ENCODE measurements around the gene TENT4B.
"Not testable (repeated sequence)": the region's sequence is repeated elsewhere in the genome, so short reads cannot be mapped to it uniquely, and the experiment has no call there.

Gene TENT4B

DNA sequence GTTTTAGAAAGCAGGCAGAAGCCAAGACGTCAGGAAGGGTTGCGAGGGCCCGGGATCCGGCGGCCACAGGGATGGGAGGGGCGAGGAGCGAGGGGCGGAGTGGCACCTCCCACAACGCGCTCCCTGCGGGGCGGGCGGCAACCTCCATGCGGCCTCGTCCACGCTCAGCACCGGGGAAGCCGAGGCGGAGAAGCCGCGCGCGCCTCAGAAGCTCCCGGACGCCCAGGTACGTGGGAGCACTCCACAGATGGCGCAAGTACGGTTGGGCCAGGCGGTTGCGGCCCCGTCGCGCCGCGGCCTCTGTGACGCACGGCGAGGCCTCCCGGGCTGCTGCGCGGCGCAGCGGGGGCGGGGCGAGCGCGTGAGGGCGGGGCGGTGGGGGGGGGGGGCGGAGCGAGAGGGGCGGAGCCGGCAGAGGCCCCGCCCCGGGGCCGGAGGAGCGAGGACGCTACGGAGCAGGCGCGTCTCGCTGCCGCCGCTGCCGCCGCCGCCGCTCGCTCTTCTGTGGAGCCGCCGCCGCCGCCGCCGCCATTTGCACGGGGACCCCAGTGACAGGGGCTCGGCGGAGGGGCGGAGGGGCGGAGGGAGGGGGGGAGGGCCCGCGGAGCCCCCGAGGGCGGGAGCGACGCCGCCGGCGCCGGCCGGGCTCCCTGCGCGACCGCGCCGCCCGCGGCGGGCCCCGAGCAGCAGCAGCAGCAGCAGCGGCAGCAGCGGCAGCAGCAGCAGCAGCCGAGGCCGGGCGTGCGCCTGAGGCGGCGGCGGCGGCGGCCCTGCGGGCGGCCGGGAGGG lies at the start of gene TENT4B:
Gene TENT4B (plus strand): TSS at position 500 of the 789 bp plus-strand sequence. CDS start 316 bp downstream, outside the sequence.
- peak; percentile 69 for DNase-seq (ENCODE audit: low spot score)

DNA sequence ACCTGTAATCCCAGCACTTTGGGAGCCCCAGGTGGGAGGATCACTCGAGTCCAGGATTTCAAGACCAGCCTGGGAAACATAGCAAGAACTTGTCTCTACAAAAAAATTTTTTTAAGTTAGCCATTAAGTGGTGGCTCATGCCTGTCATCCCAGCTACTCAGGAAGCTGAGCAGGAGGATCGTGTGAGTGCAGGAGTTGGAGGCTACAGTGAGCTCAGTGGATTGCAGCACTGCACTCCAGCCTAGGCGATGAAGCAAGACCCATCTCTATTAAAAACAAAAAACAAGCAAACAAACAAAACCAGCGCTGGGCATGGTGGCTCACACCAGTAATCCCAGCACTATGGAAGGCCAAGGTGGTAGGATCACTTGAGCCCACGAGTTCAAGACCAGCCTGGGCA lies 49.3 kb upstream of the TENT4B start:
- no peak for DNase-seq (ENCODE audit: low spot score)

DNA sequence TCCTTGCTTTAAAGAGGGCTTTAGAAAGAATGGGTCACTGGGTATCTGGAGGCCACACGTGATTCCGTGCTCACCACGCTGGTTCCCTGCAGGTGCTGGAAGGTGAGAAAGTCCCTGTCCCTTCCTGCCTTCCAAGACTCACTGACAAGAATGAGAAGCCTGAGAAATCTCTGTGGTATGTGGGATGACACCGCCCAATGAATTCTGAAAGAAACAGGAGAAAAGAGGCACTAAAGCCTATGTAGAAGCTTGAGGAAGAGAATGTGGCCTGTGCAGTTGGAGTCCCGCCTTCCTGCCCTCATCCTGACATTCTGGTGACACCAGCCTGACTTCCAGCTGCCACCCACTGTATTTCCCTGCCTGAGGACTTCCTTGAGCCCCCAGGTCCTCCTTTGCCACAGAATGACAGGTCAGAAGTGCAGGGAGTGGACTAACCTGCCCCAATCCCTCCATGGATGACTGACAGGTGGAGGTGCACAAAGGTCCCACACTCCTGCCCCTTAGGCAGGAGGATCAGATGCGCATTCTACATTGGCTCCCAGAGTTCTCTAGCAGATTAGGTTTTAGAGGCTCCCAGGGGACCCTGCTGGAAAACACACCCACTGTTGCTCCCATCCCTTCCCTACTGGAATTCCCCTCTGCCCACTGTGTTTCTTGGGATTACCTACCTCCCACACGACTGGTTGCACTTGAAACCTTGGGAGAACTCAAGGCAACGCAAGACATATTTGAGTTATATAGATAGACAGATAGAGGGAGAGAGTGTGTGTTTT lies 38.6 kb upstream of the TENT4B start:
- DNase-seq (ENCODE audit: low spot score), result no peak

DNA sequence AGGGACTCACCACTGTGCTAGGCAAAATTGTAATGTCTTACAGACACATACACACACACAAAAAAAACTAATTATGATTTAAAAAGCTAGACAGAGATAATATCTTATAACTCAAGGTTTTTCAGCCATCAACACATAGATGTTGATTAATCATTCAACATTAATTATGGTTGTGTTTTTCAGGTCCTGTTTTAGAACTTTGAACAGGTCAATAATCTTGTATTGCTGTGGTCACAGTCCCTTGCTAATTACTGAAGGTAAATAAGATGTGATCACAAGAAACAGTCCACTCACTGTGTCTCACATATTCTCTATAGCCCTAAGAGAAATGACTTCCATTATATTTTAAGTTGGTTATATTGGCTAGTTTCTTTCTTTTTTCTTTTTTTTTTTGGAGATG lies 32.4 kb upstream of the TENT4B start:
- no peak for DNase-seq (ENCODE audit: low spot score)

- no peak for DNase-seq (ENCODE audit: low spot score)
Measured at GRCh38 chr16:50121278-50121677, 31.8 kb upstream of the TENT4B start.

DNA sequence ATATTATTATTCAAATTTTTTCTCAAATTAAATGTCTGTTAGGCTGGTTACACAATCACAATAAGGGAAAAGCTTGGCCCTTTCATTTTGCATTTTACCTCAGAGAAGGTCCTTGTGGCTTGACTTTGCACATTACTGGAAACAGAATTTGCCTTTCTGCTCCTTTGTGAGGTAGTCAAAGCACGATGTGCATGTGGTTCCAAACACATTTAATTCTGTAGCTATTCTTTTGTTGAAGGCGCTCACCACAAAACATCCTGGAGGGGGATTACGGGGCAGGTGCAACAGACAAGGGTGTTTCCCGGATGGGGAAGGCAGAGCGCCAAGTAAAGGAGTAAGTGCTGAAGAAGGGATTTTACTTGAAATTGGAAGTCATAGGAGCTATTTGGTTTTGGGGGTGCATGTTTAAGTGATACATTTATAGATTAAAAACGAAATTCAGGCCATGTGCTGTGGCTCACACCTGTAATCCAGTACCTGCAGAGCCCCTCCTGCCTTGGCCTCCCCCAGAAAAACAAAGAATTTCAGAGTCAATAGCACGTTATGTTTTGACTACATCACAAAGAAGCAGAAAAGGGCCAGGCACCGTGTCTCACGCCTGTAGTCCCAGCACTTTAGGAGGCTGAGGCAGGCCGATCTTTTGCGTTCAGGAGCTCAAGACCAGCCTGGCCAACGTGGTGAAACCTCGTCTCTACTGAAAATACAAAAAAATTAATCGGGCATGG lies 31.2 kb upstream of the TENT4B start:
- DNase-seq (ENCODE audit: low spot score), result no peak

DNA sequence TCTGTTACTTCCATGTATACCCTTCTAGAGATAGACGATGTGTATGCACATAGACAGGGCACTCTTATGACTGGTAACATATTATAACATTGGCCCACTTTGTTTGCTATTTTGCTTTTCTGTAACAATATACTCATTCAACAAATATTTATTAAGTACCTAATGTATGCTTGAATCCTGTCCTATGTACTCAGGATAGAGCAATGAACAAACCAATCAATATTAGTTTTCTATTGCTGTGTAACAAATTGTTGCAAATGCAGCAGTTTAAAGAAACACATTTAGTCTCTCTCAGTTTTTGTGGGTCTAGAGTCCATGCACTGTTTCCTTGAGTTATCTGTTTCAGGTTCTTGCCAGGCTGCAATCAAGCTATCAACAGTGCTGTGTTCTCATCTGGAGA lies 29.7 kb upstream of the TENT4B start:
- DNase-seq (ENCODE audit: low spot score), result no peak

GRCh38 chr16:50124769-50125168 lies 28.3 kb upstream of the TENT4B start:
- no peak for DNase-seq (ENCODE audit: low spot score)

- no peak for DNase-seq (ENCODE audit: low spot score)
Measured at GRCh38 chr16:50126183-50126582, 26.9 kb upstream of the TENT4B start.

DNA sequence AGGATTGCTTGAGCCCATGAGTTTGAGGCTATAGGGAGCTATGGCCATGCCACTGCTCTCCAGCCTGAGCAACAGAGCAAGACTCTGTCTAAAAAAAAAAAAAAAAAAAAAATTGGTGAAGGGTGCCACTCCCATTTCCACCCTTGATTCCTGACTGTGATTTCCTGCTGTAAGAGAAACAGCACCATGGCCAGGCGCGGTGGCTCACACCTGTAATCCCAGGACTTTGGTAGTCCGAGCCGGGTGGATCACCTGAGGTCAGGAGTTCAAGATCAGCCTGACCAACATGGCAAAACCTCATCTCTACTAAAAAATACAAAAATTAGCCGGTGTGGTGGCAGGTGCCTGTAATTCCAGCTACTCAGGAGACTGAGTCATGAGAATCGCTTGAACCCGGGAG lies 20.5 kb upstream of the TENT4B start:
- DNase-seq (ENCODE audit: low spot score), result not testable (repeated sequence)

GRCh38 chr16:50133214-50133613 lies 19.9 kb upstream of the TENT4B start:
- no peak for DNase-seq (ENCODE audit: low spot score)

DNA sequence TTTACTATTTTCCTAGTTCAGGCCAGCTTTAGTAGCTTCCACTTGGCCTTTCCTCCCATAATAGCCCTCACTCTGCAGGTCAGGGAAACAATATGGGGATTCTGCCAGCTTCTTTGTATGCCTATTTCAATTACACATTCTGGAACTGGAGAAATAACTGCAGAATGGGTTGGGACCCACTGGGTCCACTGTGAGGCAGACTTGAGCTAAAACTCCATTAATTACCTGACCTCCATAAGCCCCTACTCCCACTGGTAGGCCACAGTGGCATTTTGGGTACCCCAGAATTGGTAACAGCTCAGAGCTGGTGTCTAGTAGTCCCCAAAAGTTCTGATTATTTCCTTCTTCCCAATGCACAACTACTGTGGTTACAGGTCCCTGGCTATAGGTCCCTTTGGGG lies 16.7 kb upstream of the TENT4B start:
- DNase-seq (ENCODE audit: low spot score), result no peak

- DNase-seq (ENCODE audit: low spot score), result no peak
Measured at GRCh38 chr16:50137268-50137667, 15.8 kb upstream of the TENT4B start.

GRCh38 chr16:50139580-50139979 lies 13.5 kb upstream of the TENT4B start:
- no peak for DNase-seq (ENCODE audit: low spot score)

DNA sequence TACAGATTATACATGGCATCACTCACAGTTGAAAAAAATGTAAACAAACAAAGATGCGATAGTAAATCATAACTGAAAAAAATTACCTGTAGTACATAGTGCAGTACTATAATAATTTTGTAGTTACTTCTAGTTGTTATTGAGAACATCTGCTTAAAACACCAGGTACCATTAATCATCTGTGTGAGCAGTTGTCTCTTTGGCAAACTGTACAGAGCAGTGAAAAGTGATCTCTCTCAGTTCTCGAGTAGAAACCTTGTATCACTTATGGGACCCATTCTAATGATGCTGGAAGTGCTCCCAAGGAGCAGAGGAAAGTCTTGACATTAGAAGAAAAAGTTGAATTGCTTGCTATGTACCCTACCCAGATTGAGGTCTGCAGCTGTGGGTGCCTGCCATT lies 8.9 kb upstream of the TENT4B start:
- no peak for DNase-seq (ENCODE audit: low spot score)

DNA sequence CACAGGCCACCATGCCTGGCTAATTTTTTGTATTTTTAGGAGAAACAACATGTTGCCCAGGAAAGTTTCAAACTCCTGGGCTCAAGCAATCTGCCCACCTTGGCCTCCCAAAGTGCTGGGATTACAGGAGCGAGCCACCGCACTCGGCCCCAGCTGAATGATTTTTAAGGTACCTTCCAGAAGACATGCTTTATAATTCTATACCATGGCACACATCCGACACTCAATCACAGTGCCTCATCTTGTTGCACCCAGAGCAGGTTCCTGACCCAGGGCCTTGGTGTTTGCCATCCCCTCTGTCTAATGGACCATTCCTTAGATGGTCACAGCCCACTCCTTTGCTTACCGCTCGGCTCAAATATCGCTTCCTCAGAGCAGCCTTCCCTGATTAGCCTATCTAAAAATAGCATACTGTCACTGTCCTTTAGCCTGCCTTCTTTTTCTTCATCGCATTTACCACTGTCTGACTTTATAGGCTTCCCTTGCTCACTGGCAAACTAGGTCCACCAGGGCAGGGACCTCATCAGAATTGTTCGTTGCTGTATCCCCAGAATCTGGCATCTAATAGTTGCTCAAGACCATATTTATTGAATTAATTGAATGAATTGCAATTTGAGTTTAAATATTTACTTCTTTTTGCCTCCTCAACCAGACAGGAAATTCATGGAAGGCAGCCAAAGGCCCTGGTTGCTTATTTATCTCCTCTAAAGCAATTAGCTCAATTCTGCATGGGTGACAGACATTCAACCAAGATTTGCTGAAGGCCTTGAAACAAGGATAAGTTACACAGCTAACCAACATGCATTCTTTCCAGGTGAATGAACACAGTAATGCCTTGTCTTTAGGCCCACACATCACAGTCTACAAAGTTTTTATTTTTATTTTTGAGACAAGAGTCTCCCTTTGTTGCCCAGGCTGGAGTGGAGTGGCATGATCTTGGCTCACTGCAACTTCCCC lies 6.3 kb upstream of the TENT4B start:
- DNase-seq (ENCODE audit: low spot score), result no peak

DNA sequence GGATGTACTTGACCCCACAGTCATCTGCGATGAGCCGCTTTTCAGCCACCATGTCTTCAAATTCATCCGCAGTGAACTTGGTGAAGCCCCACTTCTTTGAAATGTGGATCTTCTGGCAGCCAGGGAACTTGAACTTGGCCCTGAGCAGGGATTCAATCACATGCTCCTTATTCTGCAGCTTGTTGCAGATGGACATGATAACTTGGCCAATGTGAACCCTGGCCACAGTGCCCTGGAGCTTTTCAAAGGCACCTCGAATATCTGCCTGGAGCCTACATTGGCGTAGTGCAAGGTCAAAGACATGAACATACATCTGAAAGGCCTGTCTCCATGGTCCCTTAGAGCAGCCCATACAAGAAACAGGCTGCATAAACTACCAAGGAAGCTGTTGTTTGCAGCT lies 1.8 kb upstream of the TENT4B start:
- DNase-seq (ENCODE audit: low spot score), result no peak

GRCh38 chr16:50151756-50152155 lies 1.4 kb upstream of the TENT4B start:
- no peak for DNase-seq (ENCODE audit: low spot score)

DNA sequence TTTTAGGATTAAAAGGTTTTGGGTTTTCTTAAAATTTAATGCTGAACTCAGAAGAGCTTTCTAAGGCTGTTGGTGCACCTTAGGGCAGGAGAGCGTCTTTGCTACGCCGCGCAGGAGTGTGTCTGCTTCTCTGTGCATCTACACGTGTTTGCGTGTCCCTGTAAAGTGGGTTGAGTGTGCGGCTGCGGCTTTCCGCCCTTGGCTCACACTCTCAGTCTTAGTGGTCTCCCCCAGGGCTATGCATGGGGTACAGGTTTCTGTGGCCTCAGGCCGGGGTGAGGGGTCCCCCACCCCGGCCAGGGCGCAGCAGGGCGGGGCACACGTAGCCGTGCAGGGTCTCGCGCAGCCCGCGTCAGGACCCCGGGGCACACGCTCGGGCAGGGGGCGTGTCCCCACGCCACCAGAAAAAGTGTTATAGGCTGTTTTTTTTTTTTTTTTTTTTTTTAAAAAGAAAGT lies 727 bp upstream of the TENT4B start:
- no peak for DNase-seq (ENCODE audit: low spot score)

DNA sequence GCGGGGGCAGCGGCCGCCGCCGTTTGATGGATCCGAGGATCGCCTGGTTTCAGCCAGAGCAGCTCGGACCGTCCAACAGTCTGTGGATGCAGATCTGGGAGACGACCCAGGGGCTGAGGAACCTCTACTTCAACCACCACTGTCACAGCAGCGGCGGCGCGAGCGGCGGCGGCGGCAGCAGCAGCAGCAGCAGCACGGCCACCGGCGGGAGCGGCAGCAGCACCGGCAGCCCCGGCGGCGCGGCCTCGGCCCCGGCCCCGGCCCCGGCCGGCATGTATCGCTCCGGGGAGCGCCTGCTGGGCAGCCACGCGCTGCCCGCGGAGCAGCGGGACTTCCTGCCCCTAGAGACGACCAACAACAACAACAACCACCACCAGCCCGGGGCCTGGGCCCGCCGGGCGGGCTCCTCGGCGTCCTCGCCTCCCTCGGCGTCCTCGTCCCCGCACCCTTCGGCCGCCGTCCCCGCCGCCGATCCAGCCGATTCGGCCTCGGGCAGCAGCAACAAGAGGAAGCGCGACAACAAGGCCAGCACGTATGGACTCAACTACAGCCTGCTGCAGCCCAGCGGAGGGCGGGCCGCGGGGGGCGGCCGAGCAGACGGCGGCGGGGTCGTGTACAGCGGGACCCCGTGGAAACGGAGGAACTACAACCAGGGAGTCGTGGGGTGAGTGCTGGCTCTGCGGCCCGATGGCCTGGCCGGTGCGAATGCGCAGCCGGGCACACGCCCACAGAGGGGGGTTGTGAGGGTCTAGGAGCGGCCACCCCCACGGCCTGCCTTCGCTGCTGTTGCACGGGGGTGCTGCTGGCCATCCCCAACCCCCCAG lies 702 bp downstream of the TENT4B start:
- DNase-seq (ENCODE audit: low spot score), result no peak
